Measurements from ENCODE around the gene BHLHE40. TPM values are rescaled to one million over a fixed set of nuclear protein-coding genes. Genes with fewer than 3 reads are reported as not detected.

Gene BHLHE40
- total and polyA plus RNA-seq, 2 of the 13 experiments (the other 11 are each of a cell fraction or from before 2014, with no cell fraction given): 1.8 to 51.0 TPM

GRCh38 chr3:4981665-4982494 lies 2.6 kb downstream of the BHLHE40 start:
- in situ Hi-C loops (cut with HindIII; ENCODE audit: extremely low pct_ligation_motif_present, low pct_unique_long_range_greater_than_20kb) (no loop called here), intact Hi-C loops (cut with micrococcal nuclease; ENCODE audit: unreplicated experiment) (loop anchor here (10.0 kb wide), 1 partner anchor 203 kb away; the partner anchor contains the start of gene EDEM1)
- Histone ChIP-seq H4K20me1 (ENCODE audit: insufficient read depth, low read length) (peaks cover 40% of the 10 kb centered on the region), H3K4me1 (ENCODE audit: insufficient read depth, low read length) (peaks cover 48% of the 10 kb centered on the region), H3K4me3 (replicated peaks in 1 of 3; ENCODE audit: insufficient read depth in 1 of 3, low read depth in 2 of 3, low read length in 3 of 3) (peak overlapping the region; percentile 89 to 99 (median 95)), H3K27ac (ENCODE audit: extremely low read length, insufficient read depth, low read length) (peak overlapping the region; percentile 46), H3K4me2 (ENCODE audit: low read depth, low read length) (peak overlapping the region; percentile 91), H3K27me3 (ENCODE audit: control insufficient read depth in 1 of 2, insufficient read depth in 2 of 2, low read length in 2 of 2) (no peaks in the 10 kb centered on the region; a peak in 1 of 5 replicates), H3K9ac (ENCODE audit: insufficient read depth, low read depth, low read length) (peak overlapping the region; percentile 89), H3K79me2 (ENCODE audit: insufficient read depth, low read length) (peaks cover 52% of the 10 kb centered on the region), H2AFZ (ENCODE audit: low read length) (no peak overlapping the region), H3K9me3 (ENCODE audit: low read length) (no peaks in the 10 kb centered on the region), H3K36me3 (replicated peaks in 1 of 2; ENCODE audit: control insufficient read depth in 1 of 2, insufficient read depth in 2 of 2, low read length in 2 of 2) (peaks cover 9 to 31% of the 10 kb centered on the region in 2 experiments)
- FAIRE-seq (peak; percentile 88), DNase-seq (ENCODE audit: low spot score) (peak; percentile 70), ATAC-seq (no peak)
- BruUV-seq (replicated peaks): no TSS peak
- POLR2A ChIA-PET: no interaction called here
- 18% methylated on average over 8 of the region's 8 CpGs for WGBS (ENCODE audit: low lambda C conversion rate)
- CTCF ChIA-PET (ENCODE audit: low intra/inter-chr PET ratio, low total read pairs): no interaction called here
- TF ChIP-seq ZNF382 (CRISPR knock-in tag; IDR thresholded peaks at IDR 0.05; ENCODE audit: borderline replicate concordance) (no peak), SATB2 (CRISPR knock-in tag; IDR thresholded peaks at IDR 0.05) (no peak), ATF3 (CRISPR knock-in tag; IDR thresholded peaks at IDR 0.05) (peak; percentile 66; the same call in 1 of the 2 replicates), FOXO4 (CRISPR knock-in tag; conservative IDR thresholded peaks at IDR 0.05) (no peak), PHF20 (CRISPR knock-in tag; IDR thresholded peaks at IDR 0.05) (no peak), TOE1 (CRISPR knock-in tag; IDR thresholded peaks at IDR 0.05) (no peak), GTF2F1 (IDR thresholded peaks at IDR 0.05; ENCODE audit: low read length) (no peak), HNRNPH1 (optimal IDR thresholded peaks at IDR 0.05; ENCODE audit: low read depth, low read length) (no peak), RFX3 (CRISPR knock-in tag; IDR thresholded peaks at IDR 0.05) (no peak), ZNF160 (CRISPR knock-in tag; IDR thresholded peaks at IDR 0.05) (no peak), CHD2 (IDR thresholded peaks at IDR 0.05; ENCODE audit: low read depth, low read length) (no peak), ZNF605 (CRISPR knock-in tag; IDR thresholded peaks at IDR 0.05) (no peak), SSRP1 (CRISPR knock-in tag; IDR thresholded peaks at IDR 0.05) (no peak), ZNF709 (CRISPR knock-in tag; IDR thresholded peaks at IDR 0.05) (no peak), TRIM24 (CRISPR knock-in tag; IDR thresholded peaks at IDR 0.05) (no peak), ZBTB1 (CRISPR knock-in tag; IDR thresholded peaks at IDR 0.05; ENCODE audit: borderline replicate concordance) (no peak), TSC22D2 (CRISPR knock-in tag; IDR thresholded peaks at IDR 0.05; ENCODE audit: borderline replicate concordance) (no peak), ATF4 (CRISPR knock-in tag; IDR thresholded peaks at IDR 0.05) (peak; percentile 63 to 95; a peak in 2 of 4 replicates), ZNF451 (CRISPR knock-in tag; IDR thresholded peaks at IDR 0.05) (no peak), KLF16 (CRISPR knock-in tag; IDR thresholded peaks at IDR 0.05) (no peak), CTCF (CRISPR knock-in tag; IDR thresholded peaks at IDR 0.05) (peak; percentile 28; the same call in 1 of the 2 replicates)
